Gastrocnemius medialis (tissue), 4 donors: Measurements from ENCODE around the gene LMO1. TPM values are rescaled to one million over a fixed set of nuclear protein-coding genes. Genes with fewer than 3 reads are reported as not detected.

Experiments
- ATAC-seq, 2 donors: fragments of 150-250 bp; one replicate each; pipeline ENCODE4 v1.9.1; 2016
- DNase-seq, 2 donors: peaks; one replicate each; pipeline ENCODE4 v3.0.0-alpha.2; 2019
- H3K27ac ChIP-seq, 4 donors: fragments of 200-600 bp; sonication (generic); 1 replicate in 1 of 4; 2 replicates in 3 of 4; pipeline ENCODE4 v1.5.1; 2016 to 2018; ENCODE audit warnings: mild to moderate bottlenecking in 2 of 4, moderate library complexity in 1 of 4
- H3K27me3 ChIP-seq, 3 donors: fragments of 200-600 bp; sonication (generic) in 2 of 3; 1 replicate in 1 of 3; 2 replicates in 2 of 3; pipeline versions ENCODE4 v1.5.1 to v1.6.0; 2016 to 2019; ENCODE audit warnings: mild to moderate bottlenecking in 1 of 3, moderate library complexity in 1 of 3
- H3K36me3 ChIP-seq, 2 donors: fragments of 200-600 bp; sonication (generic) in 1 of 2; one replicate each; pipeline ENCODE4 v1.5.1; 2017 to 2018
- H3K4me1 ChIP-seq, 2 donors: fragments of 200-600 bp; sonication (generic) in 1 of 2; one replicate each; pipeline ENCODE4 v1.5.1; 2016 to 2017; ENCODE audit warnings: mild to moderate bottlenecking in 2 of 2
- H3K4me3 ChIP-seq, 4 donors: fragments of 200-600 bp; sonication (generic) in 3 of 4; 1 replicate in 1 of 4; 2 replicates in 3 of 4; pipeline ENCODE4 v1.5.1; 2016 to 2019; ENCODE audit warnings: mild to moderate bottlenecking in 2 of 4
- H3K9me3 ChIP-seq, 3 donors: fragments of 200-600 bp; sonication (generic) in 2 of 3; 1 replicate in 1 of 3; 2 replicates in 2 of 3; pipeline ENCODE4 v1.5.1; 2016 to 2019
- CTCF ChIP-seq, 5 experiments: fragments of 450-650 bp in 3 of 5; fragments of 200-600 bp in 2 of 5; sonication (generic) in 2 of 5; IDR thresholded peaks in 4 of 5; conservative IDR thresholded peaks in 1 of 5; 1 replicate in 4 of 5; 2 replicates in 1 of 5; pipeline ENCODE4 v1.5.1; 2016 to 2019; ENCODE audit warnings: antibody characterized with exemption in 5 of 5, mild to moderate bottlenecking in 3 of 5, moderate library complexity in 3 of 5
- POLR2A ChIP-seq, 2 donors: fragments of 450-650 bp; IDR thresholded peaks; one replicate each; pipeline ENCODE4 v1.6.1; 2017; ENCODE audit warnings: antibody characterized with exemption in 2 of 2, mild to moderate bottlenecking in 2 of 2, moderate library complexity in 2 of 2
- in situ Hi-C, 4 donors: fragments of 200-750 bp; cut with MboI; loops; one replicate each; pipeline versions ENCODE4 v1.15.0 to v1.8.0; 2017; ENCODE audit warnings: low sequenced_read_pairs in 4 of 4
- intact Hi-C: fragments of 100-400 bp; cut with DNase I; formaldehyde crosslinking; loops from one replicate; pipeline ENCODE4 v1.15.1; 2023; ENCODE audit warnings: low total_unique reads
- total RNA-seq, 4 donors: library from RNA; depleted of rRNA; stranded (reverse); fragments of >200 nt; gene quantifications; one replicate each; pipeline versions ENCODE4 v1.1.0 to v1.2.3, GENCODE V29; 2016

Gene LMO1
- total RNA-seq, 4 donors from 2014 or later: 2.2 to 7.0 (median 2.5) TPM

- intact Hi-C loops: no loop called here
Measured at GRCh38 chr11:8190431-8190830, 73.2 kb downstream of the LMO1 start.

GRCh38 chr11:8186429-8186828, 77.2 kb downstream of the LMO1 start:
- H3K4me3 ChIP-seq: no peak overlapping the region
- no peak for DNase-seq
- intact Hi-C loops (no loop called here), in situ Hi-C loops (no loop called here)
- no peak for ATAC-seq
- H3K27ac ChIP-seq: no peak overlapping the region
- no peak for TF ChIP-seq POLR2A (IDR thresholded peaks at IDR 0.05)
- no peak for TF ChIP-seq CTCF (IDR thresholded peaks at IDR 0.05 in 4 of 5, conservative IDR thresholded peaks at IDR 0.05 in 1 of 5)
- H3K36me3 ChIP-seq: no peaks in the 10 kb centered on the region
- H3K9me3 ChIP-seq: no peaks in the 10 kb centered on the region
- H3K4me1 ChIP-seq: no peaks in the 10 kb centered on the region
- H3K27me3 ChIP-seq: no peaks in the 10 kb centered on the region

More at GRCh38 chr11:8190431-8190830, 73.2 kb downstream of the LMO1 start:
- in situ Hi-C loops: no loop called here
- Histone ChIP-seq H3K36me3 (no peaks in the 10 kb centered on the region), H3K4me3 (no peak overlapping the region), H3K4me1 (no peaks in the 10 kb centered on the region), H3K27me3 (no peaks in the 10 kb centered on the region), H3K27ac (no peak overlapping the region), H3K9me3 (no peaks in the 10 kb centered on the region)
- DNase-seq: no peak
- no peak for ATAC-seq
- TF ChIP-seq CTCF (IDR thresholded peaks at IDR 0.05 in 4 of 5, conservative IDR thresholded peaks at IDR 0.05 in 1 of 5) (no peak), POLR2A (IDR thresholded peaks at IDR 0.05) (no peak)

DNA sequence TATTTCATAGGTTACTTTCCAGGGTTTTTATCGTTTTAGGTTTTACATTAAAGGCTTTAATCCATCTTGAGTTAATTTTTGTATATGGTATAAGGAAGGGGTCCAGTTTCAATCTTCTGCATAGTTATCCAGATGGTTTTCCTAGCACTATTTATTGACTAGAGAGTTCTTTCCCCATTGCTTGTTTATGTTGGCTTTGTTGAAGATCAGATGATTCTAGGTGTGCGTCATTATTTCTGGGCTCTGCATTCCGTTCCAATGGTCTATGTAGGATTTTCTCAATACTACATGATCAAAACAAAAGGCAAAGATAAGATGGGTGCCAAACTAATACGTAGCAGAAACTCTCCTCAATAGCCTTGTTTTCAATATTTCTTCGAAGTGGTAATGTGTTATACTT, 80.6 kb downstream of the LMO1 start:
- no peak overlapping the region for H3K4me3 ChIP-seq
- in situ Hi-C loops (no loop called here), intact Hi-C loops (no loop called here)
- TF ChIP-seq CTCF (IDR thresholded peaks at IDR 0.05 in 4 of 5, conservative IDR thresholded peaks at IDR 0.05 in 1 of 5) (no peak), POLR2A (IDR thresholded peaks at IDR 0.05) (no peak)
- H3K27me3 ChIP-seq: no peaks in the 10 kb centered on the region
- DNase-seq (no peak), ATAC-seq (no peak)
- no peak overlapping the region for H3K27ac ChIP-seq
- no peaks in the 10 kb centered on the region for H3K4me1 ChIP-seq
- no peaks in the 10 kb centered on the region for H3K36me3 ChIP-seq
- no peaks in the 10 kb centered on the region for H3K9me3 ChIP-seq

DNA sequence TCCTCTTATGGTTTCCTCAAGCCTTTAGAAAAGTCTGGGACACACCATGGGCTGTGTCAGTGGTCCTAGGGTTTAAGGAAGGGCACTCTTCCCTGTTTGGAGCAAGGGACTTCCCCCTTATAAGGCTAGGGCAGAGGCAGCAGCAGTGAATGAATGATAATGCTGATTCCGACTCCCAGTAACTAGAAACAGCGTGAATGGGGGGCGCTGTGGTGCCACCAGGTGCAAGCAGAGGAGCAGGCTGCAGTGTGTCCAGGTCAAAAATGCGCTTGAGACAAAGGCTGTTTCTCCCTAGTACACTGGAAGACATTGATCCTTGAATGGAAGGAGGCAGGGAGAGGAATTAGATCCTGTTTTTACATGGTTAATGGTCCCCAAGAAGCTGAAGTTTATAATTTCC, 83.2 kb downstream of the LMO1 start:
- no peaks in the 10 kb centered on the region for H3K27me3 ChIP-seq
- DNase-seq (no peak), ATAC-seq (no peak)
- H3K9me3 ChIP-seq: no peaks in the 10 kb centered on the region
- no peak overlapping the region for H3K4me3 ChIP-seq
- in situ Hi-C loops (no loop called here), intact Hi-C loops (no loop called here)
- no peaks in the 10 kb centered on the region for H3K36me3 ChIP-seq
- H3K4me1 ChIP-seq: no peaks in the 10 kb centered on the region
- TF ChIP-seq POLR2A (IDR thresholded peaks at IDR 0.05): no peak
- no peak for TF ChIP-seq CTCF (IDR thresholded peaks at IDR 0.05 in 4 of 5, conservative IDR thresholded peaks at IDR 0.05 in 1 of 5)
- H3K27ac ChIP-seq: no peak overlapping the region

- intact Hi-C loops: no loop called here
- Histone ChIP-seq H3K27ac (no peak overlapping the region), H3K36me3 (no peaks in the 10 kb centered on the region), H3K9me3 (no peaks in the 10 kb centered on the region), H3K4me1 (no peaks in the 10 kb centered on the region), H3K27me3 (no peaks in the 10 kb centered on the region), H3K4me3 (no peak overlapping the region)
- no peak for ATAC-seq
- in situ Hi-C loops: no loop called here
- TF ChIP-seq CTCF (IDR thresholded peaks at IDR 0.05 in 4 of 5, conservative IDR thresholded peaks at IDR 0.05 in 1 of 5) (no peak), POLR2A (IDR thresholded peaks at IDR 0.05) (no peak)
- DNase-seq: no peak
Measured at GRCh38 chr11:8178297-8178696, 85.4 kb downstream of the LMO1 start.
